PC-9 (cell line): ENCODE data around the gene DRD5. TPM values are rescaled to one million over a fixed set of nuclear protein-coding genes. Genes with fewer than 3 reads are reported as not detected.

Experiments
- BruUV-seq: library from RNA; stranded (reverse); fragments of 400-500 nt; replicated peaks from 2 replicates; lab custom pipeline; 2021; lab: Mats Ljungman, UMichigan
- CTCF ChIA-PET: fragments of 300-600 bp; sonication (Branson Sonifier 250); formaldehyde crosslinking; loops from one replicate; lab custom pipeline; 2022; ENCODE audit warnings: antibody characterized with exemption; lab: Charles Lee
- POLR2A ChIA-PET: fragments of 300-600 bp; sonication (Branson Sonifier 250); formaldehyde crosslinking; loops from one replicate; lab custom pipeline; 2022; ENCODE audit warnings: antibody characterized with exemption; ENCODE audit not compliant: unreplicated experiment; lab: Charles Lee
- DNase-seq, 2 experiments: peaks; one replicate each; pipeline versions ENCODE4 v3.0.0 to v3.0.0-alpha.2; 2015 to 2022; ENCODE audit warnings: mixed read lengths in 1 of 2
- H2AFZ ChIP-seq: fragments of 200-600 bp; sonication (generic); 2 replicates; pipeline ENCODE4 v1.8.1; 2017; ENCODE audit warnings: antibody characterized with exemption
- H3F3A ChIP-seq: fragments of 200-600 bp; sonication (generic); 2 replicates; pipeline ENCODE4 v1.8.1; 2017; ENCODE audit warnings: antibody characterized with exemption, mild to moderate bottlenecking, low read depth; ENCODE audit not compliant: insufficient read depth
- H3K27ac ChIP-seq: fragments of 200-600 bp; sonication (generic); 2 replicates; pipeline ENCODE4 v1.6.1; 2016; ENCODE audit warnings: mixed run types
- H3K27me3 ChIP-seq: fragments of 200-600 bp; sonication (generic); 2 replicates; pipeline ENCODE4 v1.6.1; 2016; ENCODE audit warnings: low read depth, mixed run types; ENCODE audit not compliant: insufficient read depth
- H3K36me3 ChIP-seq: fragments of 200-600 bp; sonication (generic); 2 replicates; pipeline ENCODE4 v1.6.1; 2016; ENCODE audit warnings: low read depth, mixed run types
- H3K4me1 ChIP-seq: fragments of 200-600 bp; sonication (generic); replicated peaks from 2 replicates; pipeline ENCODE4 v1.6.1; 2016; ENCODE audit warnings: mixed run types; ENCODE audit not compliant: insufficient read depth
- H3K4me2 ChIP-seq: fragments of 200-600 bp; sonication (generic); 2 replicates; pipeline ENCODE4 v1.6.1; 2017; ENCODE audit warnings: mixed run types
- H3K4me3 ChIP-seq: fragments of 200-600 bp; sonication (generic); 2 replicates; pipeline ENCODE4 v1.6.1; 2016; ENCODE audit warnings: mixed run types
- H3K79me2 ChIP-seq: fragments of 200-600 bp; sonication (generic); 2 replicates; pipeline ENCODE4 v1.6.1; 2017; ENCODE audit warnings: low read depth, mixed run types
- H3K9me2 ChIP-seq: fragments of 200-600 bp; sonication (generic); 2 replicates; pipeline ENCODE4 v1.8.1; 2017; ENCODE audit warnings: mild to moderate bottlenecking; ENCODE audit not compliant: insufficient read depth
- H3K9me3 ChIP-seq: fragments of 200-600 bp; sonication (generic); 2 replicates; pipeline ENCODE4 v1.8.1; 2016; ENCODE audit warnings: low read depth; ENCODE audit not compliant: insufficient read depth
- H4K20me1 ChIP-seq: fragments of 200-600 bp; sonication (generic); 2 replicates; pipeline ENCODE4 v1.8.1; 2017; ENCODE audit not compliant: insufficient read depth
- EZH2 ChIP-seq: fragments of 200-600 bp; sonication (generic); IDR thresholded peaks from 2 replicates; pipeline ENCODE4 v1.8.0; 2017; ENCODE audit warnings: antibody characterized with exemption, low read depth
- intact Hi-C: fragments of 100-400 bp; cut with micrococcal nuclease; formaldehyde crosslinking; loops from one replicate; pipeline ENCODE4 v1.10.0; 2022; ENCODE audit not compliant: unreplicated experiment
- total RNA-seq: library from RNA; stranded (reverse); gene quantifications from 2 replicates; pipeline ENCODE4 v1.2.3, GENCODE V29; 2021
- TF ChIP-seq, protein P1 (sequence below): fragments of 200-600 bp; sonication (generic); conservative IDR thresholded peaks from 2 replicates; pipeline ENCODE4 v1.6.1; 2017; ENCODE audit warnings: mixed run types, antibody characterized with exemption, mild to moderate bottlenecking, moderate library complexity

The DRD5 gene
- total RNA-seq, 1 experiment from 2014 or later: not detected

DNA sequence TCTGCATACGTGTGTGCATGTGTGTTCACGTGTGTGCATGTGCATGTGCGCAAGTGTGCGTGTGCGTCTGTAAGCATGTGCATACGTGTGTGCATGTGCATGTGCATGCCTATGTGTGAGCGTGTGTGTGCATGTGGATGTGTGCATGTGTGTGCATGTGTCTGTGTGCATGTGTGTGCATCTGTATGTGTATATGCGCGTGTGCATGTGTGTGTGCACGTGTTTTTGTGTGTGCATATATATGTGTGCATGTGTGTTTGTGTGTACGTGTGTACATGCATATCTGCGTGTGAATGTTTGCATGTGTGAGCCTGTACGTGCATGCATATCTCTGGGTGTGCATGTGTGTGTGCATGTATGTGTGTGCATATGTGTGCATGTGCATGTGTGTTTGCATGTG, 35.7 kb upstream of the DRD5 start:
- H3K4me2 ChIP-seq: no peak overlapping the region
- DNase-seq: no peak
- no peak overlapping the region for H3K4me3 ChIP-seq
- no peaks in the 10 kb centered on the region for H3K36me3 ChIP-seq
- no peaks in the 10 kb centered on the region for H3K79me2 ChIP-seq
- CTCF ChIA-PET: no interaction called here
- H4K20me1 ChIP-seq: no peaks in the 10 kb centered on the region
- TF ChIP-seq, protein P1, sequence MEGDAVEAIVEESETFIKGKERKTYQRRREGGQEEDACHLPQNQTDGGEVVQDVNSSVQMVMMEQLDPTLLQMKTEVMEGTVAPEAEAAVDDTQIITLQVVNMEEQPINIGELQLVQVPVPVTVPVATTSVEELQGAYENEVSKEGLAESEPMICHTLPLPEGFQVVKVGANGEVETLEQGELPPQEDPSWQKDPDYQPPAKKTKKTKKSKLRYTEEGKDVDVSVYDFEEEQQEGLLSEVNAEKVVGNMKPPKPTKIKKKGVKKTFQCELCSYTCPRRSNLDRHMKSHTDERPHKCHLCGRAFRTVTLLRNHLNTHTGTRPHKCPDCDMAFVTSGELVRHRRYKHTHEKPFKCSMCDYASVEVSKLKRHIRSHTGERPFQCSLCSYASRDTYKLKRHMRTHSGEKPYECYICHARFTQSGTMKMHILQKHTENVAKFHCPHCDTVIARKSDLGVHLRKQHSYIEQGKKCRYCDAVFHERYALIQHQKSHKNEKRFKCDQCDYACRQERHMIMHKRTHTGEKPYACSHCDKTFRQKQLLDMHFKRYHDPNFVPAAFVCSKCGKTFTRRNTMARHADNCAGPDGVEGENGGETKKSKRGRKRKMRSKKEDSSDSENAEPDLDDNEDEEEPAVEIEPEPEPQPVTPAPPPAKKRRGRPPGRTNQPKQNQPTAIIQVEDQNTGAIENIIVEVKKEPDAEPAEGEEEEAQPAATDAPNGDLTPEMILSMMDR: no peak
- no peak for TF ChIP-seq EZH2
- no peaks in the 10 kb centered on the region for H3K4me1 ChIP-seq
- intact Hi-C loops: no loop called here
- H2AFZ ChIP-seq: no peak overlapping the region
- no peaks in the 10 kb centered on the region for H3K9me3 ChIP-seq
- H3K27me3 ChIP-seq: no peaks in the 10 kb centered on the region
- POLR2A ChIA-PET: no interaction called here
- H3K27ac ChIP-seq: no peak overlapping the region
- no peaks in the 10 kb centered on the region for H3F3A ChIP-seq
- no TSS peak for BruUV-seq
- H3K9me2 ChIP-seq: no peaks in the 10 kb centered on the region

DNA sequence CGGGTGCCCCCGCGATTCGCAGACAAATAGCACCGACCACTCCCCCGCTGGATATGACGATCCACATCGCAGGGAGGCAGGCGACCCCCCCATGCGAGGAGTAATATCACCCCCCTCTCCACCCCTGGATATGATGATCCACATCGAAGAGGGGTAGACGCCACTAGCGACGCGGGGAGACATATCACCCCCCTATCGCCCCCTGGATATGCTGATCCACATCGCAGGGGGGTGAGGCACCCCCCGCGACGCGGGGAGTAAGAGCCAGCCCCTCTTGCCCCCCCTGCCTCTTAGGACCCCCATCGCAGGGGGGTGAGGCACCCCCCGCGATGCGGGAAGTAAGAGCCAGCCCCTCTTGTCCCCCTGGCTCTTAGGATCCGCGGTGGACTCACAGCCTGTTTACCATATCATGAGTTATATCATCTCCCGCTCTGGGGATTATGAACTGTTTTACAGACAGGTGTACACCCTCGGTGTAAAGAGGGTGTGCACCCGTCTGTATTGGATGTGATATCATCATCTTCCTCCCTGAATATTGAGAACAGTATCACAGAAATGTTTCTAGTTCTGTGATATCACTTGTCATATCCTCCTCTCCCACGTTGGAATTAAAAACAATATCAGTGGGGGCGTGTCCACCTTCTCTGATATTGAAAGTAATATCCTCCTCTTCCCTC, 22.7 kb upstream of the DRD5 start:
- H3K9me3 ChIP-seq: no peaks in the 10 kb centered on the region
- no peak overlapping the region for H3K4me3 ChIP-seq
- no peaks in the 10 kb centered on the region for H3K79me2 ChIP-seq
- no peak for DNase-seq
- CTCF ChIA-PET: no interaction called here
- peaks cover 17% of the 10 kb centered on the region; the same call in 1 of the 2 replicates for H3K27me3 ChIP-seq
- H3K4me1 ChIP-seq: no peaks in the 10 kb centered on the region
- no peak overlapping the region for H3K27ac ChIP-seq
- TF ChIP-seq EZH2: no peak
- TF ChIP-seq, protein P1: no peak
- no peaks in the 10 kb centered on the region for H4K20me1 ChIP-seq
- H2AFZ ChIP-seq: no peak overlapping the region
- no peaks in the 10 kb centered on the region for H3K9me2 ChIP-seq
- no peaks in the 10 kb centered on the region for H3F3A ChIP-seq
- BruUV-seq: no TSS peak
- H3K36me3 ChIP-seq: no peaks in the 10 kb centered on the region
- intact Hi-C loops: no loop called here
- H3K4me2 ChIP-seq: 0 out of 2 replicates have a peak overlapping the region, but pooled peaks have one; percentile 19
- POLR2A ChIA-PET: no interaction called here

- BruUV-seq: no TSS peak
- no peaks in the 10 kb centered on the region for H3F3A ChIP-seq
- no peaks in the 10 kb centered on the region for H3K9me3 ChIP-seq
- TF ChIP-seq EZH2: no peak
- TF ChIP-seq, protein P1: peak; percentile 68
- DNase-seq: peak; percentile 31 to 52
- no peak overlapping the region for H3K4me3 ChIP-seq
- no peak overlapping the region for H2AFZ ChIP-seq
- H3K36me3 ChIP-seq: no peaks in the 10 kb centered on the region
- H3K79me2 ChIP-seq: no peaks in the 10 kb centered on the region
- ChIA-PET POLR2A (no interaction called here), CTCF (no interaction called here)
- intact Hi-C loops: loop anchor here (1.0 kb wide), 1 partner anchor 255 kb away; no protein-coding TSS in a partner anchor
- 0 out of 2 replicates have a peak, but pooled peaks cover 2% of the 10 kb centered on the region for H3K27me3 ChIP-seq
- no peaks in the 10 kb centered on the region for H4K20me1 ChIP-seq
- H3K9me2 ChIP-seq: no peaks in the 10 kb centered on the region
- H3K4me2 ChIP-seq: no peak overlapping the region
- no peaks in the 10 kb centered on the region for H3K4me1 ChIP-seq
- H3K27ac ChIP-seq: no peak overlapping the region
These were observed 18.5 kb upstream of the DRD5 start for GRCh38 chr4:9762823-9763475.
